Forelimb muscle (tissue), 1 donor: ENCODE data around the gene LSM5. TPM values are rescaled to one million over a fixed set of nuclear protein-coding genes. Genes with fewer than 3 reads are reported as not detected.

Source experiments
- DNase-seq: peaks from one replicate; pipeline ENCODE4 v3.0.0-alpha.2; 2013; ENCODE audit warnings: low read depth
- polyA plus RNA-seq: library from polyadenylated mRNA; unstranded; fragments of 120-200 nt; gene quantifications from one replicate; pipeline ENCODE4 v1.2.1, GENCODE V29; 2013; ENCODE audit not compliant: insufficient read length

Gene LSM5
- polyA plus RNA-seq, 1 donor, result 55.1 TPM

DNA sequence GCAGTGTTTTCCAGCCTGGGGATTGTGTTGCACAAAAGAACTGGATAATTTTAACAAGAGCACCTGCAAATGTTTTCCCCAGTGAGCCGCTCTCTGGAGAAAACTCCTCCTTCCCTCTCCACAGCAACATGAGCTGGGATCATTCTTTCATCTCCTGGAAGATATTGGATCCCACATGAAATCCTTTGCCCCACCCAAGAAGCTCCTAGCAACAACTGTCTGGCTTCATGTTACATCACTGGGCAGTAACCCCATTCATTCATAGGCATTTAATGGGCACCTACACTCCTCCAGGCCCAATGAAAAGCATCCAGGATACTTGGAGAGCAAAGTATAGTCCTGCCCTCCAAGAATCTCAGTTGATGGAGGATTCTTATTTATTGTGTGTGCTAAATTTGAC is 27.2 kb downstream of the LSM5 start:
- DNase-seq, result no peak

DNA sequence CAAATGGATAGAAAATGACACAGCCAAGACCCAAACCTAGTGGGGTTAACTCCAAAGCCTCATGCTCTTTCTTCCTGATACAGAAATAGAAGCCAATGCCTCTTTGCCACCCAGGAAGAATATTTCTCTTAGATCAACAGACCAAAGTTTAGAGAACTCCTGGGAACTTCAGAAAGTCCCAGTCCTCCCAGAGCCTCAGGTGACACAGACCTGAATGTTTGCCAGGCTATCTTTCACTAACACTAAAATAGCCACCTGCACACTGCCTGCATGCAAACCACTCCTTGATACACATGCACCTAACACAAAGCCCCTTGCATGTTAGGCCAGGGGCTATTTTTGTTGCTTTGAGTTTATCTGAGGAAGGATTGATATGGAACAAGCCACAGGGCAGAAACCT is 27.7 kb downstream of the LSM5 start:
- no peak for DNase-seq

DNA sequence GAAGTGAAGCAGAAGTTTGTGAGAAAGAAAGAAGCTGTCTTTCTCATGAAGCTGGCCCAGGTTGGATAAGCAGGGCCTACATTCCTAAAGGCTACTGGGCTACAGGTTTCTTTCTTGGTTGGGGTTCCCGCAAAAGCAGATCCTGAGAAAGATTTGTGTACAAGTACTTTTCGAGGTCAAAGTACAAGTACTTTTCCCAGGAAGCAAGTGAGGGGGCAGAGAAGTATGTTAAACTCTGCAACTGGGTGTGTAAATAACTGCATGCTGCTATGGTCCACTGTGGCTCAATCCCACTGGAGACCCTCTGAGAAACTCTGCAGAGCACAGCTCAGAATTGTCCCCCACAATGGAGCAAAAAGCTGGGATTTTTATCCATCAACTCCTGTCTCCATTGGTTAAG is 28.7 kb downstream of the LSM5 start:
- no peak for DNase-seq

DNA sequence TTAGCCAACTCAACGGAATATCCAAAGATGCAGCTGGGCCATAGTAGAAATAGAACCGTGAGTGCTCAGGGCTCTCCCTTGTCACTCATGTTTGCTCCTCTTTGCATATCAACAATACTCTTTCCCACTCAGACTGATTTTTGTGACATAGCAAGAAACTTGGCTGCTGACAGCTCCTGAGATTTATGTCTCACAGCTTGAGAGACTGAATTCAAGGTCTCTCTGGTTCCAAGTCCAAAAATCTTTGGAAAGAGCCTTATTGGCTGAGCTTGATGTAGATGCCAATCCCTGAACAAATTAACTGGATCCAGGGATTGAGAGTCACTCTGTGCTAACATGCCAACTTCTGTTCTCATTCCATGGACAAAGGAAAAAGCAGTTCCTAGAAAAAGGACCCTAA is 30.4 kb downstream of the LSM5 start:
- no peak for DNase-seq

DNA sequence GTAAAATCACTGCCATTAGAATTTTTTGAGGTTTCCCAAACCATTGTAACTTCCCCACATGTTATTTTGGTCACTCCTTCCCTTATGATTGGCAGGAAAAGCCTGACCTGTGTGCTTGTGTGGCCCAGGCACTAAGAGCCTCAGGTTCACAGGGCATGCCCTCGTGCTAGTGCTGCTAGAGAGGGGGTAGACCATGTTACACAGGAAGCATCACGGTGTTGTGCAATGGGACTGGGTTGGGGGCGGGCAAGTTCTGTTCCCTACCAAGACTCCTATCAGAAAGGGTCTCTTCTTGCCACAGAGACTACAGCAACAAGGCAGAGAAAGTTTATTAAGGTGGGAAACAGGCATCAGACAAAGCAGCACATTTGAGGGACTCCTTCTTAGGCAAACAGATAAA is 32.2 kb downstream of the LSM5 start:
- no peak for DNase-seq

DNA sequence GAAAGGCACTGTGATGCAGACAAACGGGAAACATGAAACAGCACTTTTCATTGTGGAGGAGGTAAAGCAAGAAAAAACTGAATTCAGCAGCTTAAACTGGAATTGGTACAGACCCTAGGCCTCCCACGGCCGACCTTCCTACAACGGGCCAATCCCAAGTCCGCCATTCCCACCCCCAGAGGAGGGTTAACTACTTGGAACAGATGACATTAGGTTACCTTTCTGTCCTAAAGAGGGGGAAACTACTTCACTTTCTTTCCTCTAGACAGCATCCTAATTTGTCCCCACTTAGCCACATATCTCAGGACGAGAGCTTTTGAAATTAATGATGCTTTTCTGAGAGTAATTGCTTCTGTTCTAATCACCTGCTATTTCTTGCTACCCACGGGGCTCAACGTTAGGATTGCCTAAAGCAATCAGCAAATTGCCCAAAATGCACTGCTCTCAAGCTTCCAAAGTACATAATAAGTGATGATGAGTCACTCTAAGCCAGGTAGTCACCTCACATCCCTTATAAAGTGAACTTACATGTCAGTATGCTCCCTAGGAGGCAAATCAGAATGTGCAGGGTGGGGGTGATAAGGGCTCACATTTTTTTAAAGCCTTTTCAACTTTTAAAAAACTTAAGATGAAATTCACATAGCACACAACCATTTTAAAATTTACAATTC is 36.7 kb downstream of the LSM5 start:
- DNase-seq, result no peak

DNA sequence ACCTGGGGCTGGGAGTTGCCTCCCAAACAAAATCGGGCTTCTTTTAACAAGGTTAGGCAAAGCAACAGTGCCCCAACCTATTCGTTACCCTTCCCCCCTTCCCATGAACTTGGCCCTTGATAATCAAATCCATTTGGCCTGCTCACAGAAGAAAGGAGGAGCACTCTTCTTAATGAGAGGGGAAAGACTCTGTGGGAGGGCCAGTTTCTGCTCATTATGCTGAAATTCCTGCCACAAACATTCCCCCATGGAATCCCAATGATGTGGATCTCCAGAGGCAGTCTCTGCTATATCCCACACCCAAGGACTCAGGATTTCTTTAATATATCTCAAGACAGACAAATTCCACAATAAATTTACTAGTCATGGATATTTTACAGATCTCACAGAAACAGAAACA is 43.0 kb downstream of the LSM5 start:
- DNase-seq, result no peak

DNA sequence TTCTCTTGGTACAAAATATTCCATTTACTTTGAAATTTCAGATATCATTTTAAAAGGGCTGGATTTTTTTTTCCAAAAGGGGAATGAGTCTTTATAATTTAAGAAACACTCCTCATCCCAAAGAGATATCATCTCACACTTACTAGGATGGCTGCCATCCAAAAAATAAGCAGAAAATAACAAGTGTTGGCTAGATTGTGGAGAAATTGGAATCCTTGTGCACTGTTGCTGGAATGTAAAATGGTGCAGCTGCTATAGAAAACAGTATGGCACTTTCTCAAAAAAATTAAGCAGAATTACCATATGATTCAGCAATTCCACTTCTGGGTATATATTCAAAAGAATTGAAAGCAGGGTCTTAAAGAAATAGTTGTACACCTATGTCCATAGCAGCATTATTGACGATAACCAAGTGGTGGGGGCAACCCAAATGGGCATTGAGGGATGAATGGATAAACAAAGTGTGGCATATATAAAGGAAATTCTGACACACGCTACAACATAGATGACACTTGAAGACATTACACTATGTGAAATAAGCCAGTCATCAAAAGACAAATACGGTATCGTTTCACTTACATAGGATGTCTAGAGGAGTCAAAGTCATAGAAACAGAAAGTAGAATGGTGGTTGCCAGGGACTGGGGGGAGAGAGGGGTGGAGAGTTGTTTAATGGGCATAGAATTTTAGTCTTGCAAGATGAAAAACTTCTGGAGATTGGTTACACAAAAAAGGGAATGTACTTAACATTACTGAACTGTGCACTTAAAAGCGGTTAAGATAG is 53.8 kb downstream of the LSM5 start:
- DNase-seq, result no peak

Other genes with a start within 250 kb of the LSM5 start
- gene AVL9, start 5.1 kb upstream of the LSM5 start, polyA plus RNA-seq, result 15.5 TPM